Panc1 (cell line): ENCODE measurements around the gene SMPX. TPM values are rescaled to one million over a fixed set of nuclear protein-coding genes. Genes with fewer than 3 reads are reported as not detected.

Experiments used
- ATAC-seq: fragments of 200-7000 bp; cut with Tn5 transposase; 2 replicates; pipeline ENCODE4 v1.9.1; 2020; ENCODE audit warnings: mild to moderate bottlenecking, moderate library complexity
- BruUV-seq: library from RNA; stranded (reverse); fragments of 400-500 nt; replicated peaks from 2 replicates; lab custom pipeline; 2021; lab: Mats Ljungman, UMichigan
- CTCF ChIA-PET: fragments of 300-600 bp; sonication (Branson Sonifier 250); formaldehyde crosslinking; loops from one replicate; lab custom pipeline; 2022; ENCODE audit warnings: antibody characterized with exemption; lab: Charles Lee
- POLR2A ChIA-PET: fragments of 300-600 bp; sonication (Branson Sonifier 250); formaldehyde crosslinking; loops from one replicate; lab custom pipeline; 2022; ENCODE audit warnings: antibody characterized with exemption; lab: Charles Lee
- DNase-seq: peaks from one replicate; pipeline ENCODE4 v3.0.0-alpha.2; 2010; ENCODE audit warnings: low read depth, low spot score
- H3K27ac ChIP-seq: 2 replicates; pipeline ENCODE4 v1.5.1; 2011; ENCODE audit warnings: mild to moderate bottlenecking, low read length, inconsistent platforms
- H3K27me3 ChIP-seq: fragments of 200-500 bp; sonication (Bioruptor generic); 2 replicates; pipeline ENCODE4 v1.6.0; 2014; ENCODE audit warnings: low read length, inconsistent platforms; ENCODE audit not compliant: control insufficient read depth, insufficient read depth
- H3K36me3 ChIP-seq: fragments of 200-500 bp; sonication (Bioruptor generic); 2 replicates; pipeline ENCODE4 v1.5.1; 2014; ENCODE audit warnings: inconsistent platforms, mild to moderate bottlenecking, low read length, moderate library complexity; ENCODE audit not compliant: control insufficient read depth, insufficient read depth
- H3K4me1 ChIP-seq: 2 replicates; pipeline ENCODE4 v1.5.1; 2011; ENCODE audit warnings: inconsistent platforms, mild to moderate bottlenecking, low read length, moderate library complexity; ENCODE audit not compliant: control insufficient read depth, insufficient read depth
- H3K4me3 ChIP-seq, 2 experiments: 2 replicates each; pipeline ENCODE4 v1.5.1; 2011 to 2012; ENCODE audit warnings: low read depth in 2 of 2, low read length in 2 of 2, mild to moderate bottlenecking in 2 of 2, inconsistent platforms in 1 of 2, moderate library complexity in 1 of 2
- H3K9me3 ChIP-seq: fragments of 200-500 bp; sonication (Bioruptor generic); 2 replicates; pipeline ENCODE4 v1.5.1; 2014; ENCODE audit warnings: low read depth, mild to moderate bottlenecking, inconsistent platforms, low read length, moderate library complexity; ENCODE audit not compliant: control insufficient read depth, insufficient read depth
- POLR2AphosphoS5 ChIP-seq: IDR thresholded peaks from 2 replicates; pipeline ENCODE4 v1.6.1; 2012; ENCODE audit warnings: mild to moderate bottlenecking, low read depth, low read length, moderate library complexity
- SIN3A ChIP-seq: IDR thresholded peaks from 2 replicates; pipeline ENCODE4 v1.6.1; 2012; ENCODE audit warnings: low read depth, mild to moderate bottlenecking, low read length, moderate library complexity, borderline replicate concordance; ENCODE audit not compliant: insufficient read depth
- TCF7L2 ChIP-seq: IDR thresholded peaks from 2 replicates; pipeline ENCODE4 v1.6.1; 2011; ENCODE audit warnings: mild to moderate bottlenecking, low read depth, low read length, inconsistent platforms
- in situ Hi-C: cut with HindIII; loops from 2 replicates; pipeline ENCODE4 v1.10.0; 2016; ENCODE audit warnings: low sequenced_read_pairs, low pct_unique_long_range_greater_than_20kb
- intact Hi-C: fragments of 100-400 bp; cut with micrococcal nuclease; formaldehyde crosslinking; loops from one replicate; pipeline ENCODE4 v1.10.0; 2022; ENCODE audit not compliant: unreplicated experiment
- total RNA-seq: library from RNA; stranded (reverse); gene quantifications from one replicate; pipeline ENCODE4 v1.2.1, GENCODE V29; 2021; ENCODE audit not compliant: unreplicated experiment
- TF ChIP-seq, protein P1 (sequence below): fragments of 450-650 bp; IDR thresholded peaks from 2 replicates; pipeline ENCODE4 v1.5.1; 2017; ENCODE audit warnings: mild to moderate bottlenecking
- TF ChIP-seq, protein P2 (sequence below), 2 experiments: IDR thresholded peaks; 2 replicates each; pipeline ENCODE4 v1.6.1; 2011 to 2012; ENCODE audit warnings: low read depth in 2 of 2, control low read depth in 1 of 2, low read length in 1 of 2, mild to moderate bottlenecking in 1 of 2, moderate library complexity in 1 of 2; ENCODE audit not compliant: insufficient read depth in 1 of 2

The SMPX gene
- total RNA-seq, 1 experiment from 2014 or later, result not detected

- no TSS peak for BruUV-seq
- intact Hi-C loops (no loop called here), in situ Hi-C loops (no loop called here)
- POLR2A ChIA-PET, result no interaction called here
- ATAC-seq, result no peak
- CTCF ChIA-PET, result no interaction called here
- Histone ChIP-seq H3K9me3 (no peaks in the 10 kb centered on the region), H3K27ac (no peak overlapping the region), H3K36me3 (no peaks in the 10 kb centered on the region), H3K4me3 (no peak overlapping the region), H3K4me1 (no peaks in the 10 kb centered on the region), H3K27me3 (no peaks in the 10 kb centered on the region)
- DNase-seq, result no peak
- TF ChIP-seq, protein P1, sequence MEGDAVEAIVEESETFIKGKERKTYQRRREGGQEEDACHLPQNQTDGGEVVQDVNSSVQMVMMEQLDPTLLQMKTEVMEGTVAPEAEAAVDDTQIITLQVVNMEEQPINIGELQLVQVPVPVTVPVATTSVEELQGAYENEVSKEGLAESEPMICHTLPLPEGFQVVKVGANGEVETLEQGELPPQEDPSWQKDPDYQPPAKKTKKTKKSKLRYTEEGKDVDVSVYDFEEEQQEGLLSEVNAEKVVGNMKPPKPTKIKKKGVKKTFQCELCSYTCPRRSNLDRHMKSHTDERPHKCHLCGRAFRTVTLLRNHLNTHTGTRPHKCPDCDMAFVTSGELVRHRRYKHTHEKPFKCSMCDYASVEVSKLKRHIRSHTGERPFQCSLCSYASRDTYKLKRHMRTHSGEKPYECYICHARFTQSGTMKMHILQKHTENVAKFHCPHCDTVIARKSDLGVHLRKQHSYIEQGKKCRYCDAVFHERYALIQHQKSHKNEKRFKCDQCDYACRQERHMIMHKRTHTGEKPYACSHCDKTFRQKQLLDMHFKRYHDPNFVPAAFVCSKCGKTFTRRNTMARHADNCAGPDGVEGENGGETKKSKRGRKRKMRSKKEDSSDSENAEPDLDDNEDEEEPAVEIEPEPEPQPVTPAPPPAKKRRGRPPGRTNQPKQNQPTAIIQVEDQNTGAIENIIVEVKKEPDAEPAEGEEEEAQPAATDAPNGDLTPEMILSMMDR, result no peak
- TF ChIP-seq TCF7L2, result no peak
- TF ChIP-seq SIN3A, result no peak
- TF ChIP-seq POLR2AphosphoS5, result no peak
- TF ChIP-seq, protein P2, sequence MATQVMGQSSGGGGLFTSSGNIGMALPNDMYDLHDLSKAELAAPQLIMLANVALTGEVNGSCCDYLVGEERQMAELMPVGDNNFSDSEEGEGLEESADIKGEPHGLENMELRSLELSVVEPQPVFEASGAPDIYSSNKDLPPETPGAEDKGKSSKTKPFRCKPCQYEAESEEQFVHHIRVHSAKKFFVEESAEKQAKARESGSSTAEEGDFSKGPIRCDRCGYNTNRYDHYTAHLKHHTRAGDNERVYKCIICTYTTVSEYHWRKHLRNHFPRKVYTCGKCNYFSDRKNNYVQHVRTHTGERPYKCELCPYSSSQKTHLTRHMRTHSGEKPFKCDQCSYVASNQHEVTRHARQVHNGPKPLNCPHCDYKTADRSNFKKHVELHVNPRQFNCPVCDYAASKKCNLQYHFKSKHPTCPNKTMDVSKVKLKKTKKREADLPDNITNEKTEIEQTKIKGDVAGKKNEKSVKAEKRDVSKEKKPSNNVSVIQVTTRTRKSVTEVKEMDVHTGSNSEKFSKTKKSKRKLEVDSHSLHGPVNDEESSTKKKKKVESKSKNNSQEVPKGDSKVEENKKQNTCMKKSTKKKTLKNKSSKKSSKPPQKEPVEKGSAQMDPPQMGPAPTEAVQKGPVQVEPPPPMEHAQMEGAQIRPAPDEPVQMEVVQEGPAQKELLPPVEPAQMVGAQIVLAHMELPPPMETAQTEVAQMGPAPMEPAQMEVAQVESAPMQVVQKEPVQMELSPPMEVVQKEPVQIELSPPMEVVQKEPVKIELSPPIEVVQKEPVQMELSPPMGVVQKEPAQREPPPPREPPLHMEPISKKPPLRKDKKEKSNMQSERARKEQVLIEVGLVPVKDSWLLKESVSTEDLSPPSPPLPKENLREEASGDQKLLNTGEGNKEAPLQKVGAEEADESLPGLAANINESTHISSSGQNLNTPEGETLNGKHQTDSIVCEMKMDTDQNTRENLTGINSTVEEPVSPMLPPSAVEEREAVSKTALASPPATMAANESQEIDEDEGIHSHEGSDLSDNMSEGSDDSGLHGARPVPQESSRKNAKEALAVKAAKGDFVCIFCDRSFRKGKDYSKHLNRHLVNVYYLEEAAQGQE (IDR thresholded peaks at IDR 0.05; ENCODE audit: insufficient read depth in 1 of 2, low read depth in 2 of 2, low read length in 1 of 2), result no peak
Observed at GRCh38 chrX:21756785-21757529, 959 bp downstream of the SMPX start.

DNA sequence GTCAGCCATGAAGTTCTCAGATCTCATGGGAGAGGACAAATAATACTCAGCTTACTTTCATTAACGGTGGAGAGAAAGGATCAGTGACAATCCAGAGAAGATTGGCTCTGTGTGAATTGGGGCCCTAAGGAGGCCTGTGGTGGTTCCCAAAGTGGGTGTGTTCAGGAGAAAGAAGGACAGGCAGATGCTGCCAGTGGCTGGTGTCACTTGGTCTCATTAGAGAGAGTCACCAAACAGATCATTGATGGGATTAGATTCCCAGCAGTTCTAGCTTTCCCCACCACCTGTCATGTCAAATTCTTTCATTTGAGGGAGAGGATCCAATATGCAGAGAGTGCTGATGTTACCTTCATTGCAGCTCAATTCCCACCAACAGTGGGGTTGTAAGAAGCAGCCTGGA, 8.0 kb downstream of the SMPX start:
- no TSS peak for BruUV-seq
- intact Hi-C loops, result no loop called here
- CTCF ChIA-PET, result no interaction called here
- no peaks in the 10 kb centered on the region for H3K4me1 ChIP-seq
- H3K4me3 ChIP-seq, result no peak overlapping the region
- H3K36me3 ChIP-seq, result no peaks in the 10 kb centered on the region
- POLR2A ChIA-PET, result no interaction called here
- in situ Hi-C loops, result no loop called here
- no peak for DNase-seq
- no peak for ATAC-seq
- H3K27ac ChIP-seq, result no peak overlapping the region
- H3K9me3 ChIP-seq, result no peaks in the 10 kb centered on the region
- no peaks in the 10 kb centered on the region for H3K27me3 ChIP-seq
- TF ChIP-seq SIN3A (no peak), POLR2AphosphoS5 (no peak), TCF7L2 (no peak)
- TF ChIP-seq, protein P2 (IDR thresholded peaks at IDR 0.05; ENCODE audit: insufficient read depth in 1 of 2, low read depth in 2 of 2, low read length in 1 of 2), result no peak
- TF ChIP-seq, protein P1, result no peak
